Epidermal melanocyte (primary cell): ENCODE results near the gene LARP1.

Experiments
- DNase-seq: peaks from one replicate; pipeline ENCODE4 v3.0.0; 2011; ENCODE audit warnings: low spot score; ENCODE audit not compliant: insufficient read length

LARP1 gene

DNA sequence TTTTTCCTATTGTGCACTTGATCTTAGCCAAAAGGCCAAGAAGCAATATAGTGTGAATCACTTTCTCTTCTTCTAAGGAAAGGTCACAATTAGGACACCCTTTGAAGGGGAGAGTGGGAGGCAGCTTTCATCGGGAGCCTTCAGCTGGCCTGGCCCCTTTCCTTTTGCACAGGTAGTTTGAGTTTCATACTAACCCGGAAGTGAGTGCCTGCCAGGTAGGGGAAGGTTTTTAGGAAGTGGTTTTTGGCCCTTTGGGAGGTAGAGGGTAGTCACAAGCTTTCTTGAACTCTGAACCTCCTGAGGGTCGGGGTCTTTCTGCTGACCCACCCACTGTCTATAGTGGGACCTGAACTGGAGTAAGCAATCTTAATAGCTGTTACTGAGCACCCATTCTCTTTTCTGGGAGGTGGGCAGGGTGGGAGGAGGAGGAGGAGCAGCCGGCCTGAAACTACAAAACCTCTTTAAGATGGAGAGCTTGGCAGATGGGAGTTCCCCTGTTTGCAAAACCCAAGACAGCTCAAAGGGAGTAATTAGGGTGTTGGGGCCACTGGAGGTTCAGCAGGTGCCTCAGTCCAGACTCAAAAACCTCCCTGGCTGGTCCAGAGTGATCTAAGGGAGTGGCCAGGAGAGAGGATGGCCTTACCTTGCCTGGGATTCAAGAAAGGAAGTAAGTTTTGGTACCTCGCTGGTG, 6.0 kb downstream of the LARP1 start:
- no peak for DNase-seq

DNA sequence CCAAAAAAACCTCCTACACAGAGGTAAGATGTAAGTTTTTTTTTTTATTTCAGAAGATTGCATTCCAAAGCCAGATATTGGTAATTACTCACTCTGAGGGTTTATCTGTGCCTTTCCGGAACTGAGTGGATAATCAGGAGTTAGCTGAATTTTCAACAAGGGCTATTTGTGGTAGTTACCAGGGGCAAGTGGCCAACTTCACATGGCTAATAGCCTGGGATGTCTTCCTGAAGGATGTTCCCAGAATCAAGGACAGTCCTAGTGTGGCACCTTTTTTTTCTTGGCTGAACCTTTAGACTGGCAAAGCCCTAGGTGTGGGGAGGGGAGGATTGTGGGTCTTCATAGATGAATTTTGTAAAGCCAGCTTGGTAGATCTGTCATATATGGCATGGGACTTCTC, 7.1 kb downstream of the LARP1 start:
- no peak for DNase-seq

DNA sequence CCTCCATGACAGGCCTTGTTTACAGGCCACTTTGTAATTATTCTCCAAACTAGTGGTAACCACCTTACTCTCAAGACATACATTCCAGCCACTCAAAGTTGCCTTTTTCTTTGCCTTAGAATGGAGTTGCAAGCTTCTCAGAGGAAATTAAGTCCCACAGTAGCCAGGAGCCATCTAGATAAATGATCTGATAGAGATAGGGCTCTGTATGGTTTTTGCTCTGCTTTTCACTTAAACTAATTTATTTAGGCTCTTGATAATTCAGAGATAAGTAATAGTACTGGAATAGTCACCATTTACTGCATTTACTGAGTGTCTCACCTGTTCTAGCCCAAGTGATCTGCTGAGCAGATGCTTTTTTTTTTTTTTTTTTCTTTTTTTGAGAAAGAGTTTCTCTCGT, 7.5 kb downstream of the LARP1 start:
- DNase-seq: no peak

DNA sequence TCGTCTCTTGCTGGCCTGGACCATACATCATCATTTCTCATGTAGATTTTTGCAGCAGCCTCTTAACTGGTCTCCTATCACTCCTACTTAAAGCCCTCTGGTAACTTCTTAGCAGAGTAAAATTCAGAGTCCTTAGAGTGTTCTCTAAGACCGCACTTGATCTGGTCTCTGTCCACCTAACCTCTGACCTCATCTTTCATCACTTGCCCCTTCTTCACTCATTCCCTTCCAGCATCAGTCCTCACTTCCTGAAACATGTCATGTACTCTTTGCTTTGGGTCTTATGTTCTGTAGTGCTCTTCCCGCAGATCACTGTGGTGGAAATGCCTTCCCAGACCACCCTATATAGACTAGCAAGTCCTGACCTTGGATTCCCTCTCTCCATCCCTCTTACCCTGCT, 9.8 kb downstream of the LARP1 start:
- no peak for DNase-seq

DNA sequence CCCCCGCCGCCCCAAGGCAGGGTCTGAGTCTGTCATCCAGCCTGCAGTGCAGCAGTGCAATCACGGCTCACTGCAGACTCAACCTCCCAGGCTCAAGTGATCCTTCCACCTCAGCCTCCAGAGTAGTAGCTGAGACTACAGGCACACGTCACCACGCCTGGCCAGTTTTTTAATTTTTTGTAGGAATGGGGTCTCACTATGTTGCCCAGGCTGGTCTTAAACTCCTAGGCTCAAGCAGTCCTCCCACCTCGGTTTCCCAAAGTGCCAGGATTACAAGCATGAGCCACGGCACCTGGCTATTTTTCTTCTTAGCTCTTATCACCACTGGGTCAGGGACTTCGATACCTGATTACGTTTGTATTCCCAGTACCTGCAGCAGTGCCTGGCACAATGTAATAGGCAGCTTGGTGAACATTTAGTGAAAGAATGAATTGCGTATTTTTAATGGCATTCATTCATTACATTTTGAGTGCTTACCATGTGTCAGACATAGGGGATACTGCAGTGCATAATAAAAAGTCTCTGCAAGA, 10.3 kb downstream of the LARP1 start:
- DNase-seq: no peak

DNA sequence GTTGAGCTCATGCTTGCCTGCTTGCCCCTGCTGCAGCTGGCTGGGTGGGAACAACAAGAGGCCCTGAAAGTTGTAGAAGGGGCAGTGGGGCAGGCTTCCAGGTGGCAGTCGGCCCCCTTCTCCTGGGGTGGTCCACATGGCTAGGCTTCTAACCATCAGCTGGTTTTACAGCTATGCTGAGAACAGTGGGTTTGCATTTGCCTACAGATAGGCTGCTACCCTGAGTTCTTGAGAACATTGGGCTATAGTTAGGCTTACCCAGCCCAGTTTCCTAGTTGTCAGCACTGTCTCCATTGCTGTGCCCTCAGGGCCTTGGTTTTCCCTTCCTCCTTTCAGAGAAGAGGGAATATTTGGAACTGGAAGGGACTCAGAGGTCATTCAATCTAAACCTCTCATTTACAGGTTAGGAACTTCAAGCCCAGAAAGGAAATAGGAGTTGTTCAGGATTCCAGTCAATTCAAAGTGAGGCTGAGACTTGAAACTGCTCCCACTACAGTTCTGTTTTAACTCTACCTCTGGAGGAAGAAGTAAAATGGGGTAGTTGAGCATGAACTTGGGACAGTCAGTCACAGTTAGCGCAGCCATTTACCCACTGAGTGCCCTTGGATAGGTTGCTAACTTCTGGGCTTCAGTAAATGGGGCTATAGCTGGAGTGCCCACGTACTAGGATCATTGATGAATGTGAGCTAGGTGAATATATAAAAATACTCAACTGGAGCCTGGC, 11.5 kb downstream of the LARP1 start:
- no peak for DNase-seq

DNA sequence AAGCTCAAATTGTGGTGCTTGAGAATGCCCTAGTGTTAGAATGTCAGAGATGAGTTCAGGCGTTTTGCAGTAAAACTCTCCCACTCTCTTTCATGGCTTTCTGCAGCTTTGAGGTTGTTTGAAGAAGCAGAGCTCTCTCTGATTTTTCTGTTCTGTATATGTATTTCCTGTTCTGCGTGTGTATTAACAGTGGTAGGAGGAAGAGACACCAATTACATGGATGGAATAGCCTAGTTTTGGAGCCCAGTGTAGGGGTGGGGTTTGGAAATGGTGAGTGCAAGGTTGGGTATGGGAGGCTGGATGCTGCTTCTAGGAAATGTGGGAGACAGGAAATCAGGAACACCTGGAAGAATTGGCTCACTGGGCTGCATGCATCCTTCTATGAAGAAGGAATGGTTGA, 12.4 kb downstream of the LARP1 start:
- DNase-seq: no peak

DNA sequence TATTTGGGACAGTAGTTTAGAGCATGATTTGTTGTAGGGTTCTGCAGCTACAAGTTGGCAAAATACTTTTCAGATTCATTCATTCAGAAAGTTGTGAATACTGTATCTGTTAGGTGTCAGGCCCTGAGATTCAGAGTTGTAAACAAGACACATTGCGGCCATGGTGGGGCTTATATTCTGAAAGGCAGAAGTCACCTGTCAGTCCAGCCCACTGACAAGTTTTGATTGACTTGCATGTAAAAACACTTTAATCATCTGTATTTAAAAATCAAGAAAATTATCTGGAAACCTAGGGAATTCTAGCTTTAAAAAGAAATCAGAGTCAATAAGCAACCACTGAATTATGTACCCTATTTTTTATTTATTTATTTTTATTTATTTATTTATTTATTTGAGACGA, 13.0 kb downstream of the LARP1 start:
- no peak for DNase-seq

DNA sequence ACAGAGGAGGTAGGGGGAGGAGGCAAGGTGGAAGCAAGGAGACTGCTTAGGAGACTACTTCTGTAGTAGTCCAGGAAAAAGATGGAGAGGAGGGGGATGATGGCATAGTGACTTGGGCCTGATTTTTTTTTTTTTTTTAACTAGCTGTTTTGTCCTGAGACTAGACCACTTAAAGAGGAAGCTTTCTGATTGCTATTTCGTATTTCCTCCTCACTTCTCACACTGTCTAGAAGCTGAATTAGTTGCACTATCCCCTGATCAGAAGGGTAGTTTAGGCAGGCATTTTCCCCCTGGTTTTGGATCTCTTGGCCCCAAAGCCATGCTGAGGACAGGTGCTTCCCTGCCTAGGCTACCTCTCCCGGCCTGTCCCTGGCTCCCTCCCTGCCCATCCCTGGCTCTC, 14.9 kb downstream of the LARP1 start:
- no peak for DNase-seq

DNA sequence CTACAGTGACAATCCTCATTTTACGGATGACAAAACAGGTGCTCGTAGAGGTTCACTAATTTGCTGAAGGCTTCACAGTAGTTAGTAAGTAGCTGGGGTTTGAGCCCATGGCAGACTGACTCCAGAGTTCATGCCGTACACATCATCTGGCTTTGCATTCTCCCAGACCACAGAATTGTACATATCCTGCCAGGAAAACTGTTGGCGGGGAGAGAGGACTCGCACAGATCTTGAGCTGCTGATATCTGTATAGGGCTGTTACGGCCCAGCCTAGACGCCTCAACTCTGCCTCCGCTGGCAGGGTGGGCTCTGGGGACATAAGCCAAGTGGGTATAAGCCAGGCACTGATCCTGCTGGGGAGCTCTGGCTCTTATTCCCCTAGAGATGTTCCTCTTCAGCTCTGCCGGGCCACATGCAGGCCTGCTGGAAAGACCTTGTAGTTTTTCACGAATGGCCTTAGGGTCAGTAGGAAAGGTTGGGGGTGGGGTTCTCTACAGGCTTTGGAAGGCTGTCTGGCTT, 16.3 kb downstream of the LARP1 start:
- no peak for DNase-seq

DNA sequence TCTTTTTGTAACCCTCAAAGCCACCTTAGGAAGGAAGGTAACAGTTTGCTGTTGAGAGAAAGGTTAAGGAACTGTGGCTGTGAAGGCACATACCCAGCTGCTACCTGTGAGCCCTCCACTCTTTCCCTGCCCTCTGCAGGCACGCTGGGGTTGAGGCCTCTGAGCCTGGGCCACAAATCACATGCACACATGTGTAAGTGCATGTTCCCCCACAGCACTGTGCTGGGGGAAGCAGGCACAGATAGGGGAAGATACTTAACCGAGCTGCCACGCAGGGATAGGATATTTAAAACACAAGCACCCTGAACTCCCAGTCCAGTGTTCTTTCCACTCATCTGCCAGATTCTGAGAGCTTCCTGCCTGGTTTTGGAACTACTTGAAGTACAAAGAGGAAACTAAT, 18.1 kb downstream of the LARP1 start:
- DNase-seq: no peak

DNA sequence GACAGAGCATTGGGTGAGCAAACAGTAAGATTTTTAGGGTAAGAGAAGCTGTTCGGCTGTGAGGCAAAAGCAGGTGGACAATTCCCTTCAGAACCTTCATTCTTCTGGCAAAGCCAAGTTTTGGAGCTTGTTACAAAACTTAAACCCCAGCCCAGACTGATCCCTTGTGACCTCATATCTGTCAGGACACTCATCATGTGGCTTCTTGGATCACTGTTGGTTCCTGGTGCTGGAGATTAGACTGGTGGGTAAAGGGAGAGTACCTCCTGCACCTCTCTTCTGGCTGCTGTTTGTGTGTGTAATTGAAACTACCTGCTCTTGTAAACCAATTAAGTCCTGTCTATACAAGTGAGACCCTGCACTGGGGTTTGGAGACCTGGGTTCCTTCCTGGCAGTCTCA, 21.0 kb downstream of the LARP1 start:
- DNase-seq: no peak

DNA sequence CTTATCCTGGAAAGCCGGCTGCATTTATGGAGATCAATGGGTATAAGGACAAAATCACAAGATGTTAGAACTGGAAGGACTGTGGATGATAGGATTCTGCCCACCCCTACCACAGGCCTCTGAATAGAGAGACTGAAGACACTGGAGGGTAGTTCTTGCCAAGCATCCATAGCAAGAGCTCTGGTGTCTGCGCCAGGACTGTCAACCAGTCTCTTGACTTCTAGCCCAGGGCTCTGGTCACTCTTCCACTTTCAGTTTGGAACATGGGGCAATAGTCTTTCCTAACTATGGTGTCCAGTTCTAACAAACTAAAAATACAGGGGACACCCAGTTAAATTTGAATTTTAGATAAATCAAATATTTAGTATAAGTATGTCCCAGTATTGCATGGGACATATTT, 23.4 kb downstream of the LARP1 start:
- no peak for DNase-seq

DNA sequence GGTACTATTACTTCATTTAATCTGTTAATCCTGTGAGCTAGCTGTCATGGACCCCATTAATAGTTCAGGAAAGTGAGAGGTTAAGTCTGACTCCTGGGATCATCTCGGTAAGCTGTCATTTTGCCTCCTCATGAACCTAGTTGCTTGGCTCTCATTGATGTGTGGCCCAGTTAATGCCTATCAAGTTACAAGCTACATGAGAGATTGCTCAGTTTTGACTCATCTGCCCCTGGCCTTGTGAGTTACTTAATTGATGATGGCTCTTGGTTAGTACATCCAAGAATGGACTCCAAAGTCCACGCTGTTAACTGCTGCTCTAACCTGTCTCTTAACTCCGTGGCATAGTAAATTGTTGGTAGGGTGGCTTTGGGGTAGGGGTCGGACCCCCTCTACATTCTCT, 23.9 kb downstream of the LARP1 start:
- no peak for DNase-seq

DNA sequence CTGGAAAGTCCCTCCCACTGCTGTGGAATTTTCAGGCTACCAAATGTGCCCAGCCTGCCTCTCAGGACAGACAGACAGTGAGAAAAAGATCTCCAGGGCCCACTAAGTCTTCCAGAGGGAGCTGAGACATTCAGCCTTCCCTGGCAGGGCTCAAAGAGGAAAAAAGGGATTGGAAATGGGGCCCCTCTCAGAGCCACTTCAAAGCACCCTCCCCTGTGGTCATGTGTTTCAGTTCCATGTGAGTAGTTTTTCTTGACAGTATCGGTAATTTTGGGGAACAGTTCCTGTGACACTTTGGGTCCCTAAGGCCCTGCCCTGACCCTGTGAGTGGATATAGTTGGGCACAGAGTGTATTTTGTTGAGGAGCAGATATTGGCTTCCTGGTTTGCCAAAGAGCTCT, 25.0 kb downstream of the LARP1 start:
- no peak for DNase-seq

DNA sequence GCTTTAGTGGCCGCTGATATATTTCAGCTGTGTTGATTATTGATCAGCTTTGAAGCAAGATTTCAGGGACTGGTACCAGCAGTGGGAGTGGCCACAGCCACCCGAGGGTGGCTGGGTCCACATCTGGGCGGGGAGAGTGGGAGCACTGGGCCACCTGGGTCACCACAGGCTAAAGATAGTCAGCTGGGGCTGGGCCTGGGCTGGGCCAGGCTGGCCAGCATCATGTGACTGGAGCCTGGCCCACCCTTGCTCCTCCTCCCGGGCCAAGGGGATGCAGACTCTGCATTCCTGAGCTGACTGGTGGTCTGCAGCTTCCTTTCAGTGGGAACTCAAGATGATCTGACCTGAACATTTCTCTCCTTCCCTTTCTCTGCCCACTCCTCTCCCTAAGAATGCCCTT, 27.1 kb downstream of the LARP1 start:
- no peak for DNase-seq

DNA sequence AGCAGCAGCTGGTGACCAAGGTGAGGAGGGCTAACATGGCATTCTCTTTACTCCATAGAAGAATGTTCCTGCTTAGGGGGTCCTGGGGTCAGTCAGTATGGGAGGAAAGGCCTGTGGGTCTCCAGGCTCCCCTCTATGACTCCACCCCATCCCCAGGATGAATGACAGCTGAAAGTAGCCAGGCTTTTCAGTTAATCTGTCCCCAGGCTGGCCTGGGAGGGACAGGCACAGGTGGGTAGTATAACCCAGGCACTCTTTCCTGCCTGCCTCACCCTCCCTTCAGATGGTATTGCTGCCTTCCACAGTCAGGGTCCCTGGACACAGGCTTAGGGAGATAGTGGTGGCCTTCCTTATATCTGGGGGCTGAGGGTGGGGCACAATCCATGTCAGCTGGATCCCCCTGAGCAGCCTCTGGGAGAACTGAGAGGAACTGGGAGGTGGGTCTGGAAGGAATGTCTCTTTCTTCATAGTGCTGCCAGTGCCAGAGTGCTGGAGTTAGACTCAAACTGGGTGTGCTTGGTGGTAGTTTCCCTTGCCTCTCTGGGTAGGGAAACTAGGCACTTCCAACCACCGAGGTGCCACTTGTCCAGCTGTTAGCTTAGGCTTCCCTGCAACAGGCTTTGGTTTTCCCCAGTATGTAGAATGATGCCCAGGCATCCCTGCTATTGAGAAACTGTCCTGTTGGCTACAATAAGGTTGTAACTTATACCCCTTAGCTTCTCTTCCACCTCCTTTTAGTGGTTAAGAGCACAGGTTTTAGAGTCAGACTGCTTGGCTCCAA, 27.8 kb downstream of the LARP1 start:
- no peak for DNase-seq

DNA sequence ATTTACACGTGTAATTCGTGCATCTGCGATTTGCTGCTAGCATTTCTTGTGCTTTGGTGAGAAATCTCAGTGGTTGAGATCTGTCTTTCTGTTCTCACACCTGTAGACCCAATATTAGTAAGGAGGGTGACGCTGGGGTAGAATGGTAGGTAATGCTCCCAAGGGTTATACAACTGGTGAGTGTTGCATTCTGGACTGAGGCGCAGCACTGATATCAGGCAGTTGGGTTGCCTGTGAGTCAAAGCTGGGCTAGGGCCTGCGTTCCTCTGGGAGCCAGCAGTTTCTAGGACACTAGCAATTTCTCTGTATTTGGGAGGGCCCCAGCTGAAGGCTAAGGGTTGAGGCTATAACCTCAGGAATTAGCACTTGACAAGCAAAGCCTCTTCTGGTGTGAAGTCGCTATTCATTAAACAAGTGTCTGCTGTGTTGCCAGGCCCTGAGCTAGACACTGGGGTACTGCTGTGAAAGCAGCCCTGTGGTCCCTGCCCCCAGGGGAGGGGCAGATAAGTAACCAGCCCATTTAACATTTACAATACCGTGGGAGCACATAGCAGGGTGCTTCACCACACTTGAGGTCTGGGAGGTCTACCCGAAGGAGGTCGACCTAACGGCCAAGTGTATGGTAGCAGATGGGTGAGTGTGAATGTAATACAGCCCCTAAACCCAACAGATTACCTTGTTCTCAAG, 28.7 kb downstream of the LARP1 start:
- DNase-seq: peak; percentile 40

DNA sequence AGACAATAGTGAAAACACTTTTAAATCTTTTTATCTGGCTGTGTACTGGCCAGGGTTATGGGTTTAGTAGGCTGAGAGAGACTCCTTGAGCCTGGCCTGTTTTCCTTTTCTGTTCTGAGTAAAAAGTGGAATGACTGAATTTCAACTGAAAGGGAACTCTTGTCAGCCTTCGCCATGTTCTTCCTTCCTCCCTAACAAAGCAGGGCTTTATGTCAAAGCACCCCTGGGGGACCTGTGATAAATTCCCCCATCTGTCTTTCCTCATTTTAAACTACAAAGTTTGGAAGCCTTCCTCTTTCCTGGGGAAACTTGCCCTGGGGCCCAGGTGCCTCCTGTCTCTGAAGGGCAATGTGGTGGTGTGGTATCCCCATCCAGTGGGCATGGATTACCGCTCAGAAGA, 29.7 kb downstream of the LARP1 start:
- DNase-seq: peak; percentile 61

DNA sequence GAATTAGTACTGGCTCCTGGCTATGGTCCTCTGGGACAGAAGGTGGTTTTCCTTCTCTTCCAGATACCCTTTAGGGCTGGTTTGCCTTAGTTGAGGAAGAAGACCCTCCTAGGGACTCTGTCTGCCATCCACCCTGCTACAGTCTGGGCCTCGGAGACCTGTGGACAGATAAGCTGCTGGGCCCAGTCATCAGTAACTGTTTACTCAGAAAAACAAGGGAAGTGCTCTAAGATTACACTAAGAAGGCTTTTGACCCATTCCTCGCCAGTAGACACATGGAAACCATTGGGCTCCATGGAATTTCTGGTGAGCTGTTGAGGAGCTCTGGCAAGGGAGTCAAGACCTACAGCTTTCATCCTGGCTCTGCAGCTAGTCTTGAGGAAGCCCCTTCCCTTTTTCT, 31.2 kb downstream of the LARP1 start:
- no peak for DNase-seq

DNA sequence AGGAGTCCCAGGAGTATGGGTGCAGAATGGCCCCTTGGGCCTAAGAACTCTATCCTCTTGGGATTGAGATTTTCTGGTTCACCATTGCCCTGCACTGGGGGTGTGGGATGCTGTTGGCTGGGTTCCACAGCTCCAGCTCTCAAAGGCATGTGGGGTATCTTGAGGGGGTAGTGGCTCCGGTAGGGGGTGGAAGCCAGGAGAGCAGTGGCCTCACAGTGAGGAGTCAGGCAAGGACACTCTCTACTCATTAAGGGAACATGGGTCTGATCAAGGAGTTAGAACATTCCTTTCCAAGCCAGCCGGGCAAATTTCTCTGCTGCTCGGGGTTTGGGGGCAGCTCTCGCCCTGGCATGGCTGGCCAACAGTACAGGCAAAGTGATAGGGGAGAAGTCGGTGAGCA, 33.0 kb downstream of the LARP1 start:
- DNase-seq: no peak

DNA sequence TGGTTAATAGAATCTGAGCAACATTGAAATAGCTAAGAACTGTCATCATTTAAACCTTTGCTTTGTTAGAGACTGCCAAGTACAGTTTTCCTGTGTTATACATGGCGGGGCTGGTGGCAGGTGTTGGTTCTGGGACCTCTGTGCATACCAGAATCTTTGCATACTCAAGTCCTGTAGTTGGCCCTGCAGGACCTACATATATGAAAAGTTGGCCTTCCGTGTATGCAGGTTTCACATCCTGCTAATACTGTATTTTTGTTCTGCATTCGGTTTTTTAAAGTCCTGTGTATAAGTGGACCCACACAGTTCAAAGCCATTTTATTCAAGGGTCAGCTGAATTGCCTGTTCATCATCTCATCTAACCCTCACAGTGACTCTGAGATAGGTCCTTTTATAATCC, 36.4 kb downstream of the LARP1 start:
- no peak for DNase-seq
